GM11168 (cell line): Measurements from ENCODE around the gene OR11A1.
"Not testable (repeated sequence)": the region's sequence is repeated elsewhere in the genome, so short reads cannot be mapped to it uniquely, and the experiment has no call there.

Experiments used
- in situ Hi-C: fragments of 300-500 bp; cut with MboI; formaldehyde crosslinking; loops from one replicate; pipeline ENCODE4 v1.12.0; 2022; ENCODE audit warnings: low sequenced_read_pairs; ENCODE audit not compliant: unreplicated experiment

OR11A1 gene

GRCh38 chr6:29483186-29483585 is 26.3 kb upstream of the OR11A1 start:
- in situ Hi-C loops, result no loop called here

DNA sequence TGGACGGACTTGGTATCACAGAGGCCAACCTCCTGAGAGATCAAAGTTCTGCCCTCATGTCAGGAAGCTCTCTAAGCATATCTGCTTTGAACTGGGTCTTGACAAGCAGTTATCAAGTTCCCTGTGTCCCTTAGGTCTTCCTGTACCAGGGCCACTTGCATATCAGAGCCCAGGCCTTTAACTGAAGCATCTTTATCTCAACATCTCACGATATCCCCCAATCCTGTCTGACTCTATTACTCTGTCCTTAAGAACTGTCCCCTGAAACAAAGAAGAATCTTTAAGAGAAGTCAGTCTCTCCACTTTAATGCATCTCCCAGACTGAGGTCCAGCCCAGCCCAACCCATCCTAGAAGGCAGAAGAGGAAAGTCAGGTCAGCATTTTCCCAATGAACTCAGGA is 22.7 kb upstream of the OR11A1 start:
- in situ Hi-C loops, result no loop called here

GRCh38 chr6:29478740-29479139 is 21.9 kb upstream of the OR11A1 start:
- in situ Hi-C loops, result no loop called here

DNA sequence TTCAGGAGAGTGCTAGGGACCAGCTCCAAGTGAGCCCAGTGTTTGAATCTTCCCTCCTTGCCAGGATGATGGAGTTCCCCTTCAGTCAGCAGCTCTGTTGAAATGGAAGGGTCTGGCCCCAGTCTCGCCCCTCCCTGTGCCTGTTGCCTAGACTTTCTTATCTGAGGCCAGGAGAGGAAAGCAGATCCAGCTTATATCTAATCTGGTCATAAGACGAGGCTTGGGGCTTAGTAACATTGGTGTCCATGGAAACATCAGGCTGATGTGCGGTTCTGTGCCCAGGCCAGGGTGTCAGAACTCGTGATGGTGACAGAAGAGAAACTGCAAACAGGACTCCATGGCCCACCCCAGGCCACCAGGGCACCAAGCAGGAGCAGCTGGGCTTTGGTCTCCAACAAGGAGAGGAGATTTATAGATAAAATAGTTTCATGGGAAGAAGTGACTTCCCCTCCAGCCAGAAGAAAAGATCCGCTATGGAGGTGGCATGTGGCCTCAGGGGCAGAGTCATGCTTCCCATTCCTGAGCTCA is 21.1 kb upstream of the OR11A1 start:
- in situ Hi-C loops, result no loop called here

- in situ Hi-C loops, result no loop called here
Observed at GRCh38 chr6:29474996-29475395, 18.1 kb upstream of the OR11A1 start.

DNA sequence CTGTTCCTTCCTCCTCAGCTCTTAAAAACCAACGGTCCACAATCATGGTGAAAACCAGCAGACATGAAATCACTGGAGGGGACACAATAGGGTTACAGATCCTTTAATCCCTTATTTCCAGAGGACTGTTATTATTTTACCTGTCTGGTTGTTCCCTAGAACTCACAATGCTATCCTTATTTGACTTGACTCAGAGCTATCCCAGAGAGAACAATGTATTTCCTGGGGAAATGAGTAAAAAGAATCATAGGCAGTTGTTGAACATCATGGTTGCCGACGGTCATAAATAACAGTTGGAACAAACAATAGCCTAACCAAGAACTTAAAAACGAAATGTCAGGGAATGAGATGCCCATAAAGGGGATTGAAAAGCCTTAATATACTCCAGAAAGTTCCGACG is 9.4 kb upstream of the OR11A1 start:
- in situ Hi-C loops, result no loop called here

DNA sequence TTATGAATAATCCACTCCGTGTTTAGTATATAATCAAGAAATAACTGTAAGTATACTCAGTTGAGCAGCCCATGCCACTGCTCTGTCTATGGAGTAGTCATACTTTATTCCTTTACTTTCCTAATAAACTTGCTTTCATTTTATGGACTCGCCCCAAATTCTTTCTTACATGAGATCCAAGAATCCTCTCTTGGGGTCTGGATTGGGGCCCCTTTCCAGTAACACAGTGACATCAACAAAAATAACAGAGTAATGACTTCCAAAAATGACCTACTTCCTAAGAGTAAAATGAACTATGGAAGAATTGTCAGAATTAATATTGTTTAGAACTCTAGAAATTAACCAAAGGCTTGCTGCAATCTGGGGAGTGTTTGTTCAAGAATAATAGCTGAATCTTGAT is 8.9 kb upstream of the OR11A1 start:
- in situ Hi-C loops, result no loop called here

- in situ Hi-C loops, result no loop called here
Observed at GRCh38 chr6:29465279-29465678, 8.4 kb upstream of the OR11A1 start.

DNA sequence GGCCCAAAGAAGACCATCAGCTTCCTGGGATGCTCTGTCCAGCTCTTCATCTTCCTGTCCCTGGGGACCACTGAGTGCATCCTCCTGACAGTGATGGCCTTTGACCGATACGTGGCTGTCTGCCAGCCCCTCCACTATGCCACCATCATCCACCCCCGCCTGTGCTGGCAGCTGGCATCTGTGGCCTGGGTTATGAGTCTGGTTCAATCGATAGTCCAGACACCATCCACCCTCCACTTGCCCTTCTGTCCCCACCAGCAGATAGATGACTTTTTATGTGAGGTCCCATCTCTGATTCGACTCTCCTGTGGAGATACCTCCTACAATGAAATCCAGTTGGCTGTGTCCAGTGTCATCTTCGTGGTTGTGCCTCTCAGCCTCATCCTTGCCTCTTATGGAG is 5.2 kb upstream of the OR11A1 start:
- in situ Hi-C loops, result no loop called here

DNA sequence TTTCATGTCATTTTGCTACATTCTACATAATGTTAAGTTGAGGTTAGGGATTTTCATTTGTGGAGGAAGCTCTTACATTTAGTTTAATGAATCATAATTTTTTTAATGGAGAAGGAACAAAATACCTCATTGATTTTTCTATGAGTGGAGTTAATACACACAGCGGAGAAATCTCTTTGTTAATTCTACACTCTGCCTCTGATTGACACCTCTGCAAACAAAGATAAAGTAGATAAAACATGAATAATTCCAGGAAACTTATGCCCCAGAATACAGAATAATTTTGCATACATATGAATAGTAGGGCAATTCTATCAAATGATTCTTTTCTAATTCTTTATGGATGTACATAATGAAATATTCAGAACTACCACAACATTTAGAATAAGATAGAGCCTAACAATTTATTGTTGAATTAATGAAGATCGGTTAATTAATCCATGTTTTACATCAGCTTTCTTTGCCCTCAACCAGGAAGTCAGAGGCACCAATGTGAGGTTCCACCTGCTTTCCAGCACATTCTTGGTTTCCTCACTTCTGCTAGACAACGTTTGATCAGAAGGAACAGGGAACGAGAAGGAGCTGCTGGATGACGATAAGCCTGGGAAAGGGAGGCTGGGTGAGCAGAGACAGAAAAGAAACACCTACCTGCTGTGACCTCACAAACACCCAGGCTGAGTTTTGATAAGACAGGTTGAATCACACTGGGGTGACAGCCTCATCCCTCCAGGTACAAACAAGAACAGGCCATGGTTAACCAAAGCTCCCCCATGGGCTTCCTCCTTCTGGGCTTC is 4.3 kb upstream of the OR11A1 start:
- in situ Hi-C loops, result no loop called here

GRCh38 chr6:29451471-29452193 is 5.2 kb downstream of the OR11A1 start:
- in situ Hi-C loops, result no loop called here

GRCh38 chr6:29447670-29448069 is 9.2 kb downstream of the OR11A1 start:
- in situ Hi-C loops, result no loop called here

GRCh38 chr6:29444031-29444430 is 12.8 kb downstream of the OR11A1 start:
- in situ Hi-C loops, result not testable (repeated sequence)

DNA sequence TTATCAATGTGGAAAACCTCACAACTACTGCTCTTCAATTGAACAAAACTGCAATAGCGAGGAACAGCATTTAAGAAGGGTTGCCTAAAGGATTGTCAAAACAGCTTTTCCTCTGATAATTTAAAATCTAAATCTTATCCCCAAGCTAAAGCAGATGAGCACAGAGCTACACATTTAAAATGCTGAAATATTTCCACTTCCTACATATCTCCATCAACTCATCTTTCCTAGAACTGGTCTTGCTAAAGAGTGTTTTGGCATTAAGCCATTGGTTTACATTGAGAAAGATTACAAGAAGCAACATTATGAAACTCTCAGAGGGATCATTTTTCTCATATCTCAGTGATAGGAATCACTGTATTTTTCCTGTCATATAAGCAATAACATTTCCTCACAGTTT is 14.2 kb downstream of the OR11A1 start:
- in situ Hi-C loops, result no loop called here

- in situ Hi-C loops, result no loop called here
Observed at GRCh38 chr6:29439006-29439405, 17.9 kb downstream of the OR11A1 start, which contains the start of gene OR10C1. Gene OR10C1, plus strand, starts transcription at chr6:29439306. Its CDS starts 710 bp downstream, at chr6:29440016.

DNA sequence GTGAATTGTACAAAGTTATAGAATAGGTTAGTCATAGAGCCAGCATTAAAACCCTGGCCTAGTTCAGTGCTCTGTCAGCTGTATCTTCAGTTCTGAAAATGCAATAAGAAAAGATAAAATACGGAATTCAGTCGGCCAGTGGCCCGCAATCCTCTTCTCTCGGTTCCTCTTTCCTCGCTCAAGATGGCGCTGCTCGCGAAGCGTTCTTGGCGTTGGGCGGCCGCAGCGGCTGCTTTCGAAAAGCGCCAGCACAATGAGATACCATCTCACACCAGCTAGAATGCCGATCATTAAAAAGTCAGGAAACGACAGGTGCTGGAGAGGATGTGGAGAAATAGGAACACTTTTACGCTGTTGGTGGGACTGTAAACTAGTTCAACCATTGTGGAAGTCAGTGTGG is 20.1 kb downstream of the OR11A1 start:
- in situ Hi-C loops, result not testable (repeated sequence)

DNA sequence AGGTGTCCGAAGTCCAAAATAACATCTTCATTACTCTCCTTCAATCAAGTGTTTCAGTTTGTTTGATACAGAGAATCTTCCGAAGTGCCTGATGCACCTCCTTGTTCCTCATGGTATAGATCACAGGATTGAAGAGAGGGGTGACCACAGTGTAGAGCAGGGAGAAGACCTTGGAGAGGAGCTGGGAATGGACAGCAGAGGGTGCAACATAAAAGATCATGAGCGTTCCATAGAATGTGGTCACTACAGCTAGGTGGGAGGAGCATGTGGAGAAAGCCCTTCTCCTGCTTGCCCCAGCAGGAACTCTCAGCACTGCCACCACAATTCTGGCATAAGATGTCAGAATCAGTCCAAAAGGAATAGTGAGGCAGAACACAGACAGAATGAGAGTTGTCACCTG is 30.2 kb downstream of the OR11A1 start:
- in situ Hi-C loops, result no loop called here

GRCh38 chr6:29425075-29425474 is 31.8 kb downstream of the OR11A1 start:
- in situ Hi-C loops, result no loop called here

GRCh38 chr6:29424575-29424974 is 32.3 kb downstream of the OR11A1 start:
- in situ Hi-C loops, result no loop called here

DNA sequence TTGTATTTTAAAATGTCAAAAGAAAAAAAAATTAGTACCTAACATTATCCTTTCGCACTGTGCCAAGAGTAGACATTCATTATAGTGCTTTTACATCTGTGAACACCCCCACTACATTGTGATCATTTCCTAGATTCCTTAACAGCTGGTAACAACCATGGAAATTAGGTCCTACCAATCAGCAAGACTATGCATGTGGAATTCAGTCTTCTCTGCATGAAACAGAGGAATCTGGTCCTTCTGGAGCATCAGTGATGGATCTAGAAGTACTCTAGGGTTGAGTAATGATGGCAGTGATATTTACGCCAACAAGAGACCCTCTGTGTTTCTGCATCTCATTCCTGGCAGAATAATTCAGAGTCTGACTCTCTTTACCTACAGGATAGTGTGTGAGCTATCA is 32.7 kb downstream of the OR11A1 start:
- in situ Hi-C loops, result no loop called here

- in situ Hi-C loops, result no loop called here
Observed at GRCh38 chr6:29419516-29419915, 37.4 kb downstream of the OR11A1 start.
